GM12878 (cell line): ENCODE results near the gene ITGA5. TPM values are rescaled to one million over a fixed set of nuclear protein-coding genes. Genes with fewer than 3 reads are reported as not detected.

ENCODE experiments used
- FOS ChIP-seq: IDR thresholded peaks from 3 replicates; pipeline ENCODE4 v1.6.1; 2011; ENCODE audit warnings: borderline replicate concordance; ENCODE audit not compliant: insufficient read length; ENCODE audit errors: extremely low read depth
- HCFC1 ChIP-seq: fragments of 150-350 bp; IDR thresholded peaks from 2 replicates; pipeline ENCODE4 v1.6.1; 2014; ENCODE audit warnings: low read length
- HDGF ChIP-seq: fragments of 450-650 bp; IDR thresholded peaks from 2 replicates; pipeline ENCODE4 v1.6.1; 2016; ENCODE audit warnings: antibody characterized with exemption
- HSF1 ChIP-seq: fragments of 150-350 bp; IDR thresholded peaks from 2 replicates; pipeline ENCODE4 v1.6.1; 2014; ENCODE audit warnings: mild to moderate bottlenecking, low read depth, low read length
- IKZF2 ChIP-seq, 2 experiments: fragments of 450-650 bp; IDR thresholded peaks; 2 replicates each; pipeline ENCODE4 v1.6.1; 2017; ENCODE audit warnings: mild to moderate bottlenecking in 2 of 2, moderate library complexity in 2 of 2
- KLF5 ChIP-seq: fragments of 450-650 bp; IDR thresholded peaks from 2 replicates; pipeline ENCODE4 v1.6.1; 2014; ENCODE audit warnings: mild to moderate bottlenecking; ENCODE audit not compliant: partially characterized antibody
- MTA3 ChIP-seq: IDR thresholded peaks from 2 replicates; pipeline ENCODE4 v1.6.1; 2012; ENCODE audit warnings: low read length, inconsistent platforms, borderline replicate concordance
- RAD21 ChIP-seq: IDR thresholded peaks from 2 replicates; pipeline ENCODE4 v1.6.1; 2011; ENCODE audit warnings: mild to moderate bottlenecking, low read depth, low read length, moderate library complexity; ENCODE audit not compliant: insufficient read depth
- SIX5 ChIP-seq: IDR thresholded peaks from 2 replicates; pipeline ENCODE4 v1.6.1; 2011; ENCODE audit warnings: mild to moderate bottlenecking, low read depth, low read length, moderate library complexity; ENCODE audit not compliant: severe bottlenecking
- polyA plus RNA-seq, 11 experiments: library from polyadenylated mRNA; depleted of rRNA in 4 of 11; unstranded in 6 of 11; stranded (reverse) in 5 of 11; fragments of >200 nt; fragmentation: Nextera tagmentation in 4 of 11; fragmentation: Illumina TruSeq in 1 of 11; extraction: Ambion mirVana in 4 of 11; extraction: Trizol in 1 of 11; gene quantifications; 1 replicate in 1 of 11; 2 replicates in 10 of 11; pipeline versions ENCODE4 v1.2.1 to v1.2.3, GENCODE V29; 2011 to 2016; ENCODE audit warnings: inconsistent platforms in 2 of 11, missing spikeins in 2 of 11, low read depth in 1 of 11
- total RNA-seq, 4 experiments: library from RNA; depleted of rRNA in 3 of 4; stranded (reverse); fragments of >200 nt in 3 of 4; fragmentation: Illumina TruSeq in 1 of 4; extraction: Trizol in 1 of 4; gene quantifications; 2 replicates each; pipeline versions ENCODE4 v1.2.1 to v1.2.3, GENCODE V29; 2013 to 2021
- TF ChIP-seq, protein P1 (sequence below): fragments of 450-650 bp; formaldehyde crosslinking; IDR thresholded peaks from 2 replicates; pipeline ENCODE4 v1.4.0; 2020; ENCODE audit warnings: mild to moderate bottlenecking, moderate library complexity

ITGA5 gene
- total and polyA plus RNA-seq, 10 of the 15 experiments (the other 5 are each of a cell fraction or from before 2014, with no cell fraction given), result 0.15 to 22.5 (median 0.61) TPM

GRCh38 chr12:54448344-54448743, 29.3 kb upstream of the ITGA5 start (continued):
- TF ChIP-seq, protein P1, sequence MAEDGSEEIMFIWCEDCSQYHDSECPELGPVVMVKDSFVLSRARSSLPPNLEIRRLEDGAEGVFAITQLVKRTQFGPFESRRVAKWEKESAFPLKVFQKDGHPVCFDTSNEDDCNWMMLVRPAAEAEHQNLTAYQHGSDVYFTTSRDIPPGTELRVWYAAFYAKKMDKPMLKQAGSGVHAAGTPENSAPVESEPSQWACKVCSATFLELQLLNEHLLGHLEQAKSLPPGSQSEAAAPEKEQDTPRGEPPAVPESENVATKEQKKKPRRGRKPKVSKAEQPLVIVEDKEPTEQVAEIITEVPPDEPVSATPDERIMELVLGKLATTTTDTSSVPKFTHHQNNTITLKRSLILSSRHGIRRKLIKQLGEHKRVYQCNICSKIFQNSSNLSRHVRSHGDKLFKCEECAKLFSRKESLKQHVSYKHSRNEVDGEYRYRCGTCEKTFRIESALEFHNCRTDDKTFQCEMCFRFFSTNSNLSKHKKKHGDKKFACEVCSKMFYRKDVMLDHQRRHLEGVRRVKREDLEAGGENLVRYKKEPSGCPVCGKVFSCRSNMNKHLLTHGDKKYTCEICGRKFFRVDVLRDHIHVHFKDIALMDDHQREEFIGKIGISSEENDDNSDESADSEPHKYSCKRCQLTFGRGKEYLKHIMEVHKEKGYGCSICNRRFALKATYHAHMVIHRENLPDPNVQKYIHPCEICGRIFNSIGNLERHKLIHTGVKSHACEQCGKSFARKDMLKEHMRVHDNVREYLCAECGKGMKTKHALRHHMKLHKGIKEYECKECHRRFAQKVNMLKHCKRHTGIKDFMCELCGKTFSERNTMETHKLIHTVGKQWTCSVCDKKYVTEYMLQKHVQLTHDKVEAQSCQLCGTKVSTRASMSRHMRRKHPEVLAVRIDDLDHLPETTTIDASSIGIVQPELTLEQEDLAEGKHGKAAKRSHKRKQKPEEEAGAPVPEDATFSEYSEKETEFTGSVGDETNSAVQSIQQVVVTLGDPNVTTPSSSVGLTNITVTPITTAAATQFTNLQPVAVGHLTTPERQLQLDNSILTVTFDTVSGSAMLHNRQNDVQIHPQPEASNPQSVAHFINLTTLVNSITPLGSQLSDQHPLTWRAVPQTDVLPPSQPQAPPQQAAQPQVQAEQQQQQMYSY, result no peak
- TF ChIP-seq MTA3 (no peak), HSF1 (no peak), SIX5 (no peak), RAD21 (no peak), HCFC1 (no peak), KLF5 (no peak), IKZF2 (IDR thresholded peaks at IDR 0.05) (no peak), FOS (no peak), HDGF (no peak)
